Measurements from ENCODE around the gene BAZ1B. TPM values are rescaled to one million over a fixed set of nuclear protein-coding genes. Genes with fewer than 3 reads are reported as not detected.
A peak's percentile ranks its signal among the peaks of the same experiment; 100 is the strongest.
"Not testable (repeated sequence)": the region's sequence is repeated elsewhere in the genome, so short reads cannot be mapped to it uniquely, and the experiment has no call there.

BAZ1B gene
- total RNA-seq, 3 donors from 2014 or later, result 53.7 to 57.4 (median 56.3) TPM

GRCh38 chr7:73423519-73424488 is 98.3 kb downstream of the BAZ1B start:
- Histone ChIP-seq H3K36me3 (no peaks in the 10 kb centered on the region), H3K27ac (peak overlapping the region; percentile 2 to 37)
- DNase-seq (ENCODE audit: low spot score in 2 of 2), result peak in 1 of 2 donors; percentile 23

GRCh38 chr7:73420610-73421009 is 101.5 kb downstream of the BAZ1B start:
- H3K4me3 ChIP-seq; intact Hi-C loops (cut with DNase I; ENCODE audit: low total_unique reads): not testable (repeated sequence)

More at GRCh38 chr7:73423519-73424488, 98.3 kb downstream of the BAZ1B start:
- peaks cover 0 to 4% of the 10 kb centered on the region in 2 donors for H3K4me1 ChIP-seq
- no peaks in the 10 kb centered on the region for H3K9me3 ChIP-seq
- TF ChIP-seq POLR2A (IDR thresholded peaks at IDR 0.05), result no peak
- TF ChIP-seq POLR2AphosphoS5 (IDR thresholded peaks at IDR 0.05), result no peak
- no peak for TF ChIP-seq CTCF (IDR thresholded peaks at IDR 0.05)
- intact Hi-C loops (cut with DNase I; ENCODE audit: low total_unique reads), result no loop called here
- no peaks in the 10 kb centered on the region for H3K27me3 ChIP-seq
- peak overlapping the region; percentile 26 to 63 (median 37) for H3K4me3 ChIP-seq

GRCh38 chr7:73420016-73420415 is 102.1 kb downstream of the BAZ1B start:
- peak overlapping the region in 1 of 2 donors; percentile 12 for H3K27ac ChIP-seq
- H3K4me3 ChIP-seq; H3K36me3 ChIP-seq; intact Hi-C loops (cut with DNase I; ENCODE audit: low total_unique reads); H3K9me3 ChIP-seq; H3K27me3 ChIP-seq; DNase-seq (ENCODE audit: low spot score in 2 of 2); H3K4me1 ChIP-seq: not testable (repeated sequence)

More at GRCh38 chr7:73420610-73421009, 101.5 kb downstream of the BAZ1B start:
- H3K4me1 ChIP-seq; H3K9me3 ChIP-seq; H3K36me3 ChIP-seq; H3K27me3 ChIP-seq; DNase-seq (ENCODE audit: low spot score in 2 of 2): not testable (repeated sequence)
- H3K27ac ChIP-seq, result peak overlapping the region in 1 of 2 donors; percentile 12

- no peak for TF ChIP-seq CTCF (IDR thresholded peaks at IDR 0.05)
- no peak for TF ChIP-seq POLR2A (IDR thresholded peaks at IDR 0.05)
- no peak for TF ChIP-seq POLR2AphosphoS5 (IDR thresholded peaks at IDR 0.05)
- no peaks in the 10 kb centered on the region for H3K9me3 ChIP-seq
- H3K27ac ChIP-seq, result no peak overlapping the region
- H3K4me3 ChIP-seq, result no peak overlapping the region
- no peaks in the 10 kb centered on the region for H3K27me3 ChIP-seq
- H3K4me1 ChIP-seq, result no peaks in the 10 kb centered on the region
- DNase-seq (ENCODE audit: low spot score in 2 of 2), result no peak
- intact Hi-C loops (cut with DNase I; ENCODE audit: low total_unique reads), result no loop called here
- H3K36me3 ChIP-seq, result no peaks in the 10 kb centered on the region
These were observed 103.9 kb downstream of the BAZ1B start for GRCh38 chr7:73418113-73418703.

GRCh38 chr7:73410541-73411131 is 111.5 kb downstream of the BAZ1B start:
- H3K27me3 ChIP-seq; H3K4me1 ChIP-seq; H3K36me3 ChIP-seq; intact Hi-C loops (cut with DNase I; ENCODE audit: low total_unique reads); H3K9me3 ChIP-seq: not testable (repeated sequence)
- DNase-seq (ENCODE audit: low spot score in 2 of 2), result peak; percentile 63 to 65
- peak overlapping the region; percentile 74 for H3K27ac ChIP-seq
- H3K4me3 ChIP-seq, result peak overlapping the region in 2 of 3 donors; percentile 2 to 26

GRCh38 chr7:73404860-73405259 is 117.2 kb downstream of the BAZ1B start:
- DNase-seq (ENCODE audit: low spot score in 2 of 2); intact Hi-C loops (cut with DNase I; ENCODE audit: low total_unique reads); H3K27ac ChIP-seq; H3K9me3 ChIP-seq; H3K27me3 ChIP-seq; H3K4me1 ChIP-seq; H3K4me3 ChIP-seq; H3K36me3 ChIP-seq: not testable (repeated sequence)

- H3K27me3 ChIP-seq; intact Hi-C loops (cut with DNase I; ENCODE audit: low total_unique reads); H3K4me1 ChIP-seq; H3K36me3 ChIP-seq; H3K9me3 ChIP-seq; H3K27ac ChIP-seq: not testable (repeated sequence)
- peak overlapping the region in 2 of 3 donors; percentile 13 to 53 for H3K4me3 ChIP-seq
- DNase-seq (ENCODE audit: low spot score in 2 of 2), result peak in 1 of 2 donors; percentile 25
These were observed 122.7 kb downstream of the BAZ1B start for GRCh38 chr7:73399185-73400050.

Data from breast epithelium (tissue), 4 donors.